ENCODE data around the gene CNN3.

CNN3 gene

GRCh38 chr1:94884507-94884906 is 42.4 kb downstream of the CNN3 start:
- DNase-seq, result no peak

- no peak for DNase-seq
Measured at GRCh38 chr1:94884106-94884505, 42.8 kb downstream of the CNN3 start.

- no peak for DNase-seq
Measured at GRCh38 chr1:94883691-94884090, 43.2 kb downstream of the CNN3 start.

DNA sequence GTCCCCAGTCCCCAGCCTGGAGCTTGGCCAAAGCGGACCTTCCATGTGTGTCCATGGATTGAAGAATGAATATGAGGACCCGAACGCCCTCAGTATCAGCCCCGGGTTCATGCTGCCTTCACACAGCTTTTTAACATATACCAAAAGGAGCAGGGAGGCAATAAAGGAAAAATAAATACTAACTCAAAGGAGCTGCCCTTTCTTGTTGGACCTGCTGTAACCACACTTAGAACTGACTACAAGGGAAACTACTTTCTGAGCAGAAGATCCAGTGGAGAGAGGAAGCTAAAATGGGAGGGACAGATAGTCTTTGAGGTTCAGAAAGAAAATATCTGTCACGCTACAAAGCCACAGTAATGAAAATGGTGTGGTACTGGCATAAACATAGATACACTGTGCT is 48.6 kb downstream of the CNN3 start:
- no peak for DNase-seq

- no peak for DNase-seq
Measured at GRCh38 chr1:94876362-94876761, 50.5 kb downstream of the CNN3 start.

GRCh38 chr1:94875794-94876193 is 51.1 kb downstream of the CNN3 start:
- DNase-seq, result no peak

DNA sequence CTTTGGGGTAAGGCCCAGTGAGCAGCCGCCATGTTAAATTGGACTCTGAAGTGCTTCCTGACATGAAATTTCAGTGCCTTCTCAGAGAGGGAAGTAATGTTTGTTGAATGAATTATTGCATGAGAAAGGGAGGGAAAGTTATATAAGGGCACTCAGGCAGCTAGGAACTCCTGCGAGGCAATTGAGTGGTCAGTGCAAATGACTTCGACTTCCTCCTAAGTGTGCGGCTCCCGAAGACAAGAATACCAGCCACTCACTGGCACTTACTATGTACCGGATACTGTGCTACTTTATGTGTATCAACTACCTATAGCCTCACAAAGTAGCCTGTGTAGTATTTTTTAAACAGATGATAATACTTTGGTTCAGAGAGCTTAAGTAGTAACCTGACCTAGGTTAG is 52.5 kb downstream of the CNN3 start:
- DNase-seq, result no peak

DNA sequence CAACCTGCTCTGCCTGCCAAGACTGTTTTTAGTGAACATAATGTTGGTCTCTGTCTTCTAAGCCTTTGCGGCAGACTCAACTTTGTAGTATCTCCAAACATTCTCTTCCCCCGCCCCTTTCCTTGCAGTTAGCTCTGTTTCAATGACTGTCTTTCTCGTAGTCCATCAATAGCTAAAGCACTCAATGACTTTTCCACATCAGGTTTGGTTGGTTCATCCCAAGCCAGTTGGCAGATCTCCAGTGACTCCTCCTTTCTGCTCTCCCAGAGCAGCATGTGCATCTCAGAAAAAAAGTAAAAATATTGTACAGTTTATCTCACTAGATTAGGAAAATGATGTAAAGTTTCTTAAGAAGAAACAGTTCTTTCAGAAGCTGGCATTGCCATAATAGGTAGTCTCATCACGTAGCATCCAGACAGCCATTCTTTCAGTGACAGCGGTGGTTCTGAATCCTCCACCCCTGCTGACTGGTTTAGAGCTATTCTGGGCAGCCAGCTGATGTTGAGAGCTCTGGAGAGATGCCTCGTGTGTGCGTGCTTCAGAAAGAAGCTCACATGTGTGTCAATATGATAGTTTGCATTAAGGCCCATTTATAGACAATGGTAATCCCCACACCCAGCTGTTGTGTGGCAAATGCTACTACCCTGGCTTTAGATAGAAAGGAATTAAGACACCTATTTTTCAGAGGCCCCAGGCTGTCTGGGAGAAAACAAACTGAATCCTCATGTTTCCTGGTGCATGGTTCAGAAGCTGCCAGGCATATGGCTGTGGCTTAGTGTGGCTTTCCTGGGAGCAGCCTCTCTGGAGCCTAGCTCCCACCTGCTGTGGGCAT is 53.2 kb downstream of the CNN3 start:
- DNase-seq, result no peak

GRCh38 chr1:94872771-94873495 is 54.0 kb downstream of the CNN3 start:
- no peak for DNase-seq

DNA sequence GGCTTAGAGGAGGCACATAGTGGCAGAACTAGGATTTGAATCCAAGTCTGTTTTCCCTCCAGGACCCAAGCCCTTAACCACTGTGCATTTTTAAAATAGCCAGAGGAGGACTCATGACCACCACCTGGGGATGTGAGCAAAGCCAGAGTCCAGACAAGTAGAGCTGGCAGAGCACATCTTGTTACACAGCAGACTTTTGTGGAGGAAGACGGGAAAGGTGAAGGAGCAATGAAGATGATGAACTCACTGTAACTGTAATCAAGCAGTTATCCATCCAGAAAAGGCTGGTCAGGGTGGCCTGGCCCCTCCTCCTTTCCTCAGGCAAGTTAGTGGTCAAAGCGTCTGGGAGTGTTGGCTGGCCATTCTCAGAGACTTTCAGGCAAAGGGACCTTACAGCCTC is 55.9 kb downstream of the CNN3 start:
- DNase-seq, result no peak

DNA sequence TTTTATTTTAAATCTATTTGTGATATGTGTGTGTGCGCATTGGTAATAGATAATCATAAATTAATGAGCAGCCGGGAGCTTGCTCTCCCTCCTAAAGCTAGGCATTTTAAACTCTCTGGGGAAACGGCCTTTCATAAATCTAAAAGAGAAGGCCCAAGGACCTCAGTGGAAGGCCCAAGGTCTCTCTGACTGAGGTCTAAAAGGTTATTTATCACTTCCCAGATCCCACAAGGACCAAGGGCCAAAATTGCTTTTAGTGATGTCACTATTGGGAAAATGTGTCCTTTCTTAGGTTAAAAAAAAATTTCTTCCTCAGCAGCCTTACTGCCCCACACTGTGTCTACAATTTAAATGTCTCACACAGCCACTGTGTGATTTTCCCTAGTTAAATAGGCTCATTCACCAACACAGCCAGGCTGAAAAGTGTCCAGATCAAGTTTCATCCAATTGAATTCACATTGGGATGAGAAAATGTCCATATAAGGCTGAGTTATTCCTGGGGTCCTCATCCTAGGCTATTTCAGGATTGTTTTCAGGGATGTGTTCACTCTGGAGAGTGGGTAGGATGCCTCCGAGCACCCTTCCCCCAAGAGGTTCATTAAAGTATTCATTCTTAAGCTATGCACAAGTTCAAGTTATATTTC is 60.6 kb downstream of the CNN3 start:
- DNase-seq, result no peak

DNA sequence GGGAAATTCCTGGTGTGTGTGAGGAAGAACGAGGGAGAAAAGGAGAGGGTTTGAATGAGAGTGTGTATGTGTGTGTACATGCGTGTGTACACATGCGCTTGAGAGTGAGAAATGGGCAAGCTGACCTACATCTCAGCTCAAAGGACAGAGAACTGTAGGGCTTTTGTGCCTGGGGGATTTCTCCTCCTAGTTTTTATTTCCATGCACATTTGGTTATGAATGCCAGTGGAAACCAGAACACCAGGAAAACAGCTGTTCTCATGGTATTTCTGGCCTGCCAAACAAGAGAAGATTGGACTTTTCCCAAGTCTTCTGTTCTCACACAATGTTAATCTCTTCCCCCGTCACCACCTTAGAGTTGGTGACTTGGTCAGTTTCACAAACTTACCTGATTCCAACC is 61.5 kb downstream of the CNN3 start:
- no peak for DNase-seq

DNA sequence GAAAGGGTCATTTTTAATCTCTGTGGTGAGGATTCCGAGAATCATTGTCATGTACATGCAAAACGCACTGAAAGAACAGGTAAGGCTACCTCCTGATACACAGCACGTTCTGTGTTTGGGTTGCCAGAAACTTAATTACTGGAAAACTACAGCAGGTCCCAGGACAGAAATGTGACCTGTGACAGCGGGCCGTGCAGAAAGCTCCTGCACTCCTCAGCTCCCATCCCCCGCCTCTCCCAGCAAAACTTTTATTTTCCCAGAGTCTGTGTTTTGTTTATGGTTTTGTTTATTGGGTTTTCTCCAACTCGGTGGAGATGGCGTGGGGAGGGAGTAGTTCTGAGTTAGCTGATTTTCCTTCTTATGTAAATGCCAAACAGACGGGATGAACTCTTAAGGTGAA is 62.1 kb downstream of the CNN3 start:
- no peak for DNase-seq

DNA sequence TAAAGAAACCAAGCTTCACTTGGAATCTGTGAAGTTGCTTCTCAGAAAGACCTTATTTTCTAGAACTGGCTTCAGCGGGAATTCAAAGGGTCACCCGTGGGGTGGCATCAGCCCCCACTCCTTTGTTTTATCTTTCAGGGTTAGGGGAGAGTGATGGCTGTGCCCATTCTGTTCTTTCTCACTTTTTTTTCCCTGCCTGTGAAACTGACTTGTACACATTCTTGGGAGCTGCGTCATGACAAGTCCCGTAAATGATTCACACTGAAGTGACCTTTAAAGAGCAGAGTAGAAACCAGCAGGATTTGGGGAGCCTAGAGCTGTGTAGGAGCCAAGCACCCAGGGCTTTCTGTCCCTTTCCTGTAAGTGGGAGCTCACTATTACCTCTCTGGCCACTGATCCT is 63.0 kb downstream of the CNN3 start:
- DNase-seq, result no peak

- DNase-seq, result no peak
Measured at GRCh38 chr1:94863297-94863911, 63.5 kb downstream of the CNN3 start.

DNA sequence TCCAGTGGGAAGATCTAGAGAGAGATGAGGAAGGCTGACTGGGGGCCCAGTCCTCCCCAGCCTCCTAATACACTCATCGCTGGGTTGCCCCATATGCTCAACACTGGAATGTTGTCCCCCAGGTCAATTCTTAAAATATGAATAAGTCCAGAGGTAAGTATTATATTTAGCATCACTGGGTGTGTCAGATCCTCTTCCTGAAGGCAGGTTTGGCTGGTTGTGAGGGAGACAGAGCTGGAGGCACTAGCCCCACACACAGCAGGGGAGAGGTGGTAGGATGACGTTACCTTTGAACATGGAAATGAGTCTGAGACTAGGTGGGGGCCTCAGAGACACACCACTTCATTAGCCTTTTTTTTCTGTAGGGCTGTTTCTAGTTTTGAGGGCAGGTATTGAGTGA is 64.2 kb downstream of the CNN3 start:
- DNase-seq, result no peak

GRCh38 chr1:94859174-94859573 is 67.7 kb downstream of the CNN3 start:
- DNase-seq, result no peak

GRCh38 chr1:94858276-94858675 is 68.6 kb downstream of the CNN3 start:
- no peak for DNase-seq

DNA sequence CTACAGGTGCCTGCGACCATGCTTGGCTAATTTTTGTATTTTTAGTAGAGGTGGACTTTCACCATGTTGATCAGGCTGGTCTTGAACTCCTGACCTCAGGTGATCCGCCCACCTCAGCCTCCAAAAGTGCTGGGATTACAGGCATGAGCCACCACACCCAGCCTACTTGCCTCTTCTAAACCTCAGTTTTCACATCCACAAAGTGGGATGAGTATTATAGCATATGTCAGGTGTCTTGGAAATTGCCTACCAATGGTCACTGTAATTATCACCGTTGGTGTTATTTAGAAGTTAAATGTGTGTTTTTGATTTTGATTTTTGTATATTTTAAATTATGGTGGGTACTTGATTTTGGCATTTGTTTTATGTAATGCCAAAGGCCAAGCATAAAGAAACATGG is 70.0 kb downstream of the CNN3 start:
- no peak for DNase-seq

GRCh38 chr1:94856004-94856403 is 70.9 kb downstream of the CNN3 start:
- no peak for DNase-seq

DNA sequence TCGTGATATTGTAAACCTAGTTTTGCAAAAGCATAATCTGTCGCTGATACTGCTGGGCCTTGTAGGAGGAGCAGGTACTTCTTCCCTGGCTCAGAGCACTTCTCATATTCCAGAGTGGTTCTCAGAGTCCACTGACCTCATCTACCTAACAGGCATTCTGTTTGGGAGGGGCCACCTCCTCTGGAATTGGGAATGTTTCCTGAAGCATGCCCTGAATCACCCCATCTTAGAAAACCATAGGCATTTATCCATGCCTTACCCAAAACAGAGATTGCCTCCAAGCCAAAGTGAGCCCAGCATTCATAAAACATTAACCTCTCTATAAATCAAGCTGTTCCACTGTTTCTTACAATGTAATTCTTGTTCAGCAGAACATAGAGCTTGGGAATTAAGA is 71.6 kb downstream of the CNN3 start:
- DNase-seq, result no peak

DNA sequence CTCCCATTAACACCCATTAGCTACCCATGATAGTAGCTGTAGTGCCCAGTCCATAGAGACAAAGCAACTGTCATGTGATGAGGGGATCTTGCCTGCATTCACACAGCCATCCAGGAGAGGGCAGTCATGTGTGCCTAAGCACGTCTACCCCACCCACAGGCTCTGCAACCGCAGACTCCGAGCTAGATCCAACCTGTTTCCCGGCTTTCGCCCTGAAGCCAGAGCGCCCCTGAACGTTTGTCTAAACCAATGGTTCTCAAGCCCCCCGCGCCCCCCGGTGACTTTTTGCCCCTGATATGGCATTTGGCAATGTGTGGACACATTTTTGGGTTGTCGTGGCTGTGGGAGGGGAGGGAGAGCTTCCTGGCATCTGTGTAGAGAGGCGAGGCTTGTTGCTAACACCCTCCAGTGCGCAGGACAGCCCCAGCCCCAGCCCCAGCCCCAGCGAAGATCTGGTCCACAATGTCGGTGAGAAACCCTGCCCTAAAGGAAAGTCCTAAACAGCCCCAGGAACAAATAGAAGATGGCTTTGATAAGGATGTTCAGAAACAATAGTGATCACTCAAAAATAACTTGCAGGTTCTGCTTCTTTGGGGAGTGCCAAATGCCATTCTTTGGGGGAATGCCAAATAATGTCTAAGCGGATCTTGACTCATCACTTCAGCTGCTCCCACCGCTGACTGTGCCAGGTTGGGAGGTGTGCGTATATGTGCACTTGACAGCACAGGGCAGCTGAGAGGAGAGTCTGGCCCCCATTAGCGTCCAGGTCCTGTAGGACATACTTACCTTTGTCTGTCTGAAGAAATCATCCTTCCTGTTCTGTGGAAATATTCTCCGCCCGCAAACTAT is 72.2 kb downstream of the CNN3 start:
- peak; percentile 64 for DNase-seq

DNA sequence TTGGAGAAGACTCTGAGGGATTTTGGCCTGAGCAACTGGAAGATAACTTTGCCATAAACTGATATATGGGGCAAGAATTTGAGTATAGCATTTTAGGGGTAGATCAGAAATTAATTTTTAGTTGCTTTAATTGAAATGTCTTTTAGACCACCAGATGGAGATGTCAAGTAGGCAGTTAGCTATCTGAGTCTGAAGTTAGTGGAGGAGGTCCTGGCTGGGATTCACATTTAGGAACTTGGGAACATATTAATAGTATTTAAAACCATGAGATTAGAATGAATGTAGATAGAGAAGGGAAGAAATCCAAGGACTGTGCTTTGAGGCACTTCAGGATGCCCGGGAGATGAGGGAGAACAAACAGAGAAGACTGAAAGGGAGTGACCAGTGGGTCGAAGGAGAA is 74.1 kb downstream of the CNN3 start:
- DNase-seq, result no peak

Measured in activated CD4-positive, CD25-positive, alpha-beta regulatory T cell treated with anti-CD3 and anti-CD28 coated beads, Interleukin-2, amount 50 U/mL, for 72 hours (primary cell).